IPS DF 6.9 (cell line): ENCODE measurements around the gene XYLT1.

Source experiments
- DNase-seq: peaks from one replicate; pipeline ENCODE4 v3.0.0-alpha.2; 2013; ENCODE audit warnings: low read depth, low spot score
- H3K27ac ChIP-seq: one replicate; pipeline ENCODE4 v1.5.1; 2013; ENCODE audit warnings: low read length, control low read depth
- H3K27me3 ChIP-seq: 2 replicates; pipeline ENCODE4 v1.6.1; 2013; ENCODE audit warnings: mild to moderate bottlenecking, low read length; ENCODE audit not compliant: control insufficient read depth, insufficient read depth
- H3K36me3 ChIP-seq: 2 replicates; pipeline ENCODE4 v1.6.1; 2013; ENCODE audit warnings: low read length; ENCODE audit not compliant: control insufficient read depth, insufficient read depth
- H3K4me1 ChIP-seq: 2 replicates; pipeline ENCODE4 v1.6.1; 2013; ENCODE audit warnings: low read length; ENCODE audit not compliant: control insufficient read depth, insufficient read depth
- H3K4me3 ChIP-seq: 2 replicates; pipeline ENCODE4 v1.5.1; 2013; ENCODE audit warnings: mild to moderate bottlenecking, low read length
- H3K9me3 ChIP-seq: 2 replicates; pipeline ENCODE4 v1.6.1; 2013; ENCODE audit warnings: low read length, inconsistent platforms; ENCODE audit not compliant: control insufficient read depth, insufficient read depth
- WGBS: extraction: QIAGEN DNeasy Blood & Tissue Kit; methylation state at CpG from one replicate; pipeline ENCODE4 v1.1.7; 2013; ENCODE audit warnings: mixed read lengths, missing lambda C conversion rate; ENCODE audit not compliant: insufficient read length, insufficient coverage; 5-methylcytosine and 5-hydroxymethylcytosine counted together

The XYLT1 gene

GRCh38 chr16:17446661-17447060, 24.1 kb downstream of the XYLT1 start:
- WGBS = no CpG with 5 or more reads among the region's 10 CpGs
- Histone ChIP-seq H3K27me3 (no peaks in the 10 kb centered on the region; the same call in 1 of the 2 replicates), H3K4me1 (peaks cover 3% of the 10 kb centered on the region), H3K9me3 (no peaks in the 10 kb centered on the region), H3K27ac (no peak overlapping the region), H3K36me3 (no peaks in the 10 kb centered on the region), H3K4me3 (no peak overlapping the region)
- DNase-seq = no peak

GRCh38 chr16:17445421-17445820, 25.3 kb downstream of the XYLT1 start:
- no peaks in the 10 kb centered on the region for H3K36me3 ChIP-seq
- DNase-seq = no peak
- no peaks in the 10 kb centered on the region; the same call in 1 of the 2 replicates for H3K27me3 ChIP-seq
- no peak overlapping the region for H3K27ac ChIP-seq
- H3K9me3 ChIP-seq = no peaks in the 10 kb centered on the region
- H3K4me3 ChIP-seq = no peak overlapping the region
- peaks cover 3% of the 10 kb centered on the region for H3K4me1 ChIP-seq
- WGBS = no CpG with 5 or more reads among the region's 12 CpGs

GRCh38 chr16:17444658-17445057, 26.1 kb downstream of the XYLT1 start:
- WGBS = no CpG with 5 or more reads among the region's 1 CpG
- Histone ChIP-seq H3K27ac (no peak overlapping the region), H3K27me3 (no peaks in the 10 kb centered on the region; the same call in 1 of the 2 replicates), H3K9me3 (no peaks in the 10 kb centered on the region), H3K4me1 (peaks cover 3% of the 10 kb centered on the region), H3K4me3 (no peak overlapping the region), H3K36me3 (no peaks in the 10 kb centered on the region)
- no peak for DNase-seq

- no CpG with 5 or more reads among the region's 4 CpGs for WGBS
- H3K36me3 ChIP-seq = no peaks in the 10 kb centered on the region
- no peak overlapping the region for H3K4me3 ChIP-seq
- DNase-seq = no peak
- no peak overlapping the region for H3K27ac ChIP-seq
- no peaks in the 10 kb centered on the region for H3K4me1 ChIP-seq
- H3K27me3 ChIP-seq = no peaks in the 10 kb centered on the region; the same call in 1 of the 2 replicates
- H3K9me3 ChIP-seq = no peaks in the 10 kb centered on the region
These were observed 30.6 kb downstream of the XYLT1 start for GRCh38 chr16:17440131-17440530.

GRCh38 chr16:17439580-17439979, 31.2 kb downstream of the XYLT1 start:
- WGBS = no CpG with 5 or more reads among the region's 3 CpGs
- Histone ChIP-seq H3K27me3 (no peaks in the 10 kb centered on the region; the same call in 1 of the 2 replicates), H3K9me3 (no peaks in the 10 kb centered on the region), H3K4me1 (no peaks in the 10 kb centered on the region), H3K4me3 (no peak overlapping the region), H3K36me3 (no peaks in the 10 kb centered on the region), H3K27ac (no peak overlapping the region)
- no peak for DNase-seq

- Histone ChIP-seq H3K4me1 (peaks cover 2% of the 10 kb centered on the region), H3K9me3 (no peaks in the 10 kb centered on the region), H3K36me3 (no peaks in the 10 kb centered on the region), H3K27ac (no peak overlapping the region), H3K4me3 (no peak overlapping the region), H3K27me3 (no peaks in the 10 kb centered on the region; the same call in 1 of the 2 replicates)
- DNase-seq = no peak
- no CpG with 5 or more reads among the region's 5 CpGs for WGBS
These were observed 32.8 kb downstream of the XYLT1 start for GRCh38 chr16:17437981-17438380.

GRCh38 chr16:17437127-17437720, 33.5 kb downstream of the XYLT1 start:
- no peak overlapping the region for H3K27ac ChIP-seq
- H3K36me3 ChIP-seq = no peaks in the 10 kb centered on the region
- WGBS = no CpG with 5 or more reads among the region's 13 CpGs

GRCh38 chr16:17435318-17435717, 35.4 kb downstream of the XYLT1 start:
- Histone ChIP-seq H3K27me3 (no peaks in the 10 kb centered on the region), H3K4me1 (peaks cover 2% of the 10 kb centered on the region), H3K9me3 (no peaks in the 10 kb centered on the region; the same call in 1 of the 2 replicates), H3K4me3 (no peak overlapping the region), H3K36me3 (no peaks in the 10 kb centered on the region), H3K27ac (no peak overlapping the region)
- WGBS = no CpG with 5 or more reads among the region's 5 CpGs
- DNase-seq = no peak

More at GRCh38 chr16:17437127-17437720, 33.5 kb downstream of the XYLT1 start:
- DNase-seq = no peak
- H3K9me3 ChIP-seq = no peaks in the 10 kb centered on the region
- peaks cover 2% of the 10 kb centered on the region for H3K4me1 ChIP-seq
- no peaks in the 10 kb centered on the region; the same call in 1 of the 2 replicates for H3K27me3 ChIP-seq
- H3K4me3 ChIP-seq = no peak overlapping the region

GRCh38 chr16:17433577-17434451, 36.9 kb downstream of the XYLT1 start:
- DNase-seq = no peak
- Histone ChIP-seq H3K36me3 (no peaks in the 10 kb centered on the region), H3K27me3 (no peaks in the 10 kb centered on the region), H3K9me3 (no peaks in the 10 kb centered on the region; the same call in 1 of the 2 replicates), H3K4me3 (no peak overlapping the region), H3K27ac (no peak overlapping the region), H3K4me1 (peaks cover 2% of the 10 kb centered on the region)
- no CpG with 5 or more reads among the region's 13 CpGs for WGBS

- no peak overlapping the region for H3K27ac ChIP-seq
- H3K4me3 ChIP-seq = no peak overlapping the region
- no peaks in the 10 kb centered on the region for H3K27me3 ChIP-seq
- no peak for DNase-seq
- no peaks in the 10 kb centered on the region; the same call in 1 of the 2 replicates for H3K9me3 ChIP-seq
- no peaks in the 10 kb centered on the region for H3K36me3 ChIP-seq
- WGBS = no CpG with 5 or more reads among the region's 12 CpGs
- peaks cover 2% of the 10 kb centered on the region for H3K4me1 ChIP-seq
These were observed 37.7 kb downstream of the XYLT1 start for GRCh38 chr16:17432901-17433576.
